Renal cortical epithelial cell (primary cell): Measurements from ENCODE around the gene GDPD1. TPM values are rescaled to one million over a fixed set of nuclear protein-coding genes. Genes with fewer than 3 reads are reported as not detected.
"Not testable (repeated sequence)": the region's sequence is repeated elsewhere in the genome, so short reads cannot be mapped to it uniquely, and the experiment has no call there.

Experiments used
- DNase-seq: peaks from one replicate; pipeline ENCODE4 v3.0.0-alpha.2; 2011; ENCODE audit warnings: low read depth
- total RNA-seq: library from RNA; depleted of rRNA; stranded (reverse); fragments of >200 nt; gene quantifications from 2 replicates; pipeline ENCODE4 v1.2.3, GENCODE V29; 2014

GDPD1 gene
- total RNA-seq, 1 donor from 2014 or later: 4.1 TPM

DNA sequence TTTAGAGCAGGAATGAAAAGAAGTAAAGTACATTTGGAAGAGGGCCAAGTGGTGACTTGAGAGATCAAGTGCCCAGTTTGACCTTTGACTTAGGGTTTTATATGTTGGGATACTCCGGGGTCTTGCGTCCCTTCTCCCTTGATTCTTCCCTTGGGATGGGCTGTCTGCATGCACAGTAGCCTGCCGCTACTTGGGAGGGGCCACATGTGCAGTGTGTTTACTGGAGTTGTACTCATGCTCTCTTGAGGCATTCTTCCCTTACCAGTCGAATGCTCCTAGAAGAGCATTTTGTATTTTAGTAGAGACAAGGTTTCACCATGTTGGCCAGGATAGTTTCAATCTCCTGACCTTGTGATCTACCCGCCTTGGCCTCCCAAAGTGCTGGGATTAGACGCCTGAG, 23.8 kb downstream of the GDPD1 start:
- no peak for DNase-seq

DNA sequence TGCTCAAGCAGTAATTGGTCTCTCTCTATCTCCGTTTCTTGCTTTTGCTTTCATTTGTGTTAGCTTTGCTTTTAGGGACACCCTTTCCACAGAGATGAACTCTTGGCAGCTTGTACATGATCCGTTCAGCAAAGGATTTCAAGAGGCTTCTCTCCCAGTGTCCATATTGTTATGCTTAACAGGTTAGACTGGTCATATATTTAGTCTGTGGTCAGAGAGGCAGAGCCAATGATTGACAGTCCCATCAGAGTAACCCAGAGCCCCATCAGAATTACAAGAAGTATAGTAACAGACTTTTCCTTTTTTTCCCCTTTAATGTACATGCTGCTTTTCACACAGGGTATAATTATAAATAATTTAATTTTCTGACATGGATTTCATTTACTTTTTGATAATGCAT, 34.4 kb downstream of the GDPD1 start:
- no peak for DNase-seq

DNA sequence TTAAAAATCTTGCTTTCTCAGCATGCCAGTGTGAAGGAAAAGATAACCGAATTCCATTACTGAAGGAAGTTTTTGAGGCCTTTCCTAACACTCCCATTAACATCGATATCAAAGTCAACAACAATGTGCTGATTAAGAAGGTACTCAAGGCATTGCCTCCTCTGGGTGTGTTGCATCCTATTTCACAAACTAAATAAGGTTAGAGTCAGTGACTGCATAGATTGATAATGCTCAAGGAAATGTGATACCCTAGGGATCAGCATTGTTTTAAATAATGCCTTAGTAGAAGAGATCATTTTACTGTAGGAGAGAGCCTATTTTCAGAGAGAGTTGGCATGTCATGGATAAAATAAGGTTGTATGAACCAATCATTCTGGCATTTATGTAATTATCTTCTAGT, 36.8 kb downstream of the GDPD1 start:
- DNase-seq: no peak

DNA sequence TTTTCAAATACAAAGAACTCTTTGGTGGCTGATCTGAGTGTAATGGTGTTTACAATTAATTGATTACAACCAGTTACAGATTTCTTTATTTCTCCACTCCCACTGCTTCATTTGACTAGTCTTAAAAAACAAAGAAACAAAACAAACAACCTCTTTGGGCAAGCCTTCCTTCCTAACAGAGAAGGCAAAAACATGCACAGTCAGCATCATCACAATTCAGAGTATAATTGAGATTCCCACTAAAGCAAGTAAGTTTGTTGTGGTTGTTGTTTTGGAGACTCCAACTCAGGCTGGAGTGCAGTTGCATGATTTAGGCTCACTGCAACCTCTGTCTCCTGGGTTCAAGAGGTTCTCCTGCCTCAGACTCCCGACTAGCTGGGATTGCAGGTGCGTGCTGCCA, 40.4 kb downstream of the GDPD1 start:
- no peak for DNase-seq

DNA sequence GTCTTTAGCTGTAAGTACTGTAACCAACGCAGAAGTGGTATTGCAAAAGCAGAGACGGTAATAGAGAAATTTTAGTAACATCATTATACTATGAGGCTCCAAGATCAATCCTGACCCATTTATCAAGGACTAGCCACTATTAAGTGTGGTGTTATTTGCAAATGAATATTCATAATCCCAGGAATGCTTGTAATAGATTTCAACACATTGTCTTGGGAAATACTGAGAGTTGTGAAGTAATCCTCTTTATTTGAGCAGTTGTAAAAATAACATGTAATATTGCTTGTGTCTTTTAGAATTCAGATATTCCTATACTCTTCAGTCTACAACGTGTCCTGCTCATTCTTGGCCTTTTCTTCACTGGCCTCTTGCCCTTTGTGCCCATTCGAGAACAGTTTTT, 46.4 kb downstream of the GDPD1 start:
- DNase-seq: no peak

DNA sequence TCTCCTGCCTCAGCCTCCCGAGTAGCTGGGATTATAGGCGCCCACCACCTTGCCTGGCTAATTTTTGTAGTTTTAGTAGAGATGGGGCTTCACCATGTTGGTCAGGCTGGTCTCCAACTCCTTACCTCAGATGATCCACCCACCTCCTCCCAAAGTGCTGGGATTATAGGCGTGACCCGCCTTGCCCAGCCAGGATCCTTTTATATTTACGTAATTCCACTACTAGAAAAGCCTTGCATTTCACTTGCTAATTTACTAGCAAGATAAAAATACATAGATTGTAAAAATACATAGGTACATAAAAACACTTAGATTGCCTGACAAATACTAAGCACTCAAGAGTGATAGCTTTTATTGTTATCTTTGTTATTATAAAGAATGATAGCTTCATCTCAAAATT, 47.5 kb downstream of the GDPD1 start:
- DNase-seq: no peak

DNA sequence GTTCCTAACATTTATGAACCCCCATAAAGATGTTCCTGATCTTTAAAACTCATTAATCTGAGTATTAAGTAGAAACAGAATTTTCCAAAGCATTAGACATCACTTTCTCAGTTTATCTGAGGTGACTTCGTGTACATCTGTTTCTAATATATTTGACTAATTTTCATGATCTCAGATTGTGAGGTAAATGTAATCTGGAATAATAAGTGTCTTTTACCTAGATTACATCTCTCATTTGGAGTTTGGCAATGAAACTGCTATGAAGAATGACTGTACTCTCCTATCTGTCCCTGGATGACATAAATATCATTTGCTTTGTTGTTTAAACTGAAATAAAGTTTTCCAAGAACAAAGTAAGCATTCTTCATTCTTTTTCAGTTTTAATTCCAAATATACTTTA, 55.3 kb downstream of the GDPD1 start:
- DNase-seq: no peak

DNA sequence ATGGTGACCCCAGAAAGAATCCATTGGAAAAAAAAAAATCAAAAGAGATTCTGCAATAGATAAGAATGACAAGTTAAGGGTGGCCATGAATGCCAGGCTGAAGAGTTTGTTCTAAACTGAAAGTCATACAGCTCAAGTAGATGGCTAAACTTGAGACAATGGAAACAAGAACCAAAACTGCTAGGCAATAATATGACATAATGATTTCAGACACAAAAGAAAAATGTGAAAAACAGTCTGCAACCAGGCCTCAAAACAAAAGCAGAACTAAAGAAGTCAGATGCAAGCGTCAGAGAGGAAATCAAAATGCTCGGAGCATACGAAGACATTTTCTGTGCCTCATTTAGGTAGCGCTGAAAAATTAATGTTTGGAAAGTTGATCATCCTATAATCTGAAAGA, 56.7 kb downstream of the GDPD1 start:
- DNase-seq: no peak

DNA sequence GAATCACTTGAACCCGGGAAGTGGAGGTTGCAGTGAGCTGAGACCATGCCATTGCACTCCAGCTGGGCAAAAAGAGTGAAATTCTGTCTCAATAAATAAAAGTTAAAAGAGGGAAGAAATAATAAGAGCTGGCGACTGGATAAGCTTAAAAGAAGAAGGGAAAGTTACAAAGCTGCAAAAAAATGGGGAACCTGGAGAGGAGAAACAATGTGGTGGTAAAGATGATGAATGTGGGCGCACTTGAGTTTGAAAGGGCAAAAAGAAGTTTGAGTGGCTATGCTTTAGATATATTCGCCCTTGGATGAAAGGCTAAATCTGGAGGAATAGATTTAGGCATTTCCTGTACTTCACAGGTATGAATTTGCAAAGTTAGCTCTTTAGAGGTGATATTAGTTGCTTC, 58.1 kb downstream of the GDPD1 start:
- DNase-seq: no peak

DNA sequence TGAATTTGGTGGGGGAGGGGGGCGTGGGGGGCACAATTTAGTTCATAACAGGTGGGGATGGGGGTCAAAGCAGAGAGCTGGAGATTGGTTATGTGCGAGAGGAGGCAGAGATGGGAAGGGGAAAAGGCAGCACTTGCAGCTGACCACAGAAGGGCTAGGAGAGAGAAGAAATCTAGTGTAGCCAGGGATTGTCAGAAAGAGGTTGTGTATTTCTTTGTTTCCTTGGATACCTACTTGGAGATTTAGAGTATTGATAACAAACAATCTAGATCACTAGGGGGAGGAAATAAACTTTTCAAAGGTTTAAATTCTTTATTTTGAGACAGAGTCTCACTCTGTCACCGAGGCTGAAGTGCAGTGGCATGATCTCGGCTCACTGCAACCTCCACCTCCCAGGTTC, 64.0 kb downstream of the GDPD1 start:
- peak; percentile 33 for DNase-seq

DNA sequence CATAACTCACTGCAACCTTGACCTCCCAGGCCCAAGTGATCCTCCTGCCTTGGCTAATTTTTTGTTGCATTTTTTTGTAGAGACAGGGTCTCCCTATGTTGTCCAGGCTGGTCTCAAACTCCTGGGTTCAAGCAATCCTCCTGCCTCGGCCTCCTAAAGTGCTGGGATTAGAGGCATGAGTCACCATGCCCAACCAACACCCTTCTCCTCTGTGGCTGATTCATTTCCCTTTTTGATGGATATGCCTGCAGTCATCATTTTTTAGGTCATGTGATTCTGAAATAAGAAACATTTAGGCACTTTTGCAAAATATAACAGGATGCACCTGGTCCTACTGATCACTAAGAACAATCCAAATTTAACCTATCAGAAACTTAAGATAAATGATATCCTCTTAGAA, 67.1 kb downstream of the GDPD1 start:
- no peak for DNase-seq

DNA sequence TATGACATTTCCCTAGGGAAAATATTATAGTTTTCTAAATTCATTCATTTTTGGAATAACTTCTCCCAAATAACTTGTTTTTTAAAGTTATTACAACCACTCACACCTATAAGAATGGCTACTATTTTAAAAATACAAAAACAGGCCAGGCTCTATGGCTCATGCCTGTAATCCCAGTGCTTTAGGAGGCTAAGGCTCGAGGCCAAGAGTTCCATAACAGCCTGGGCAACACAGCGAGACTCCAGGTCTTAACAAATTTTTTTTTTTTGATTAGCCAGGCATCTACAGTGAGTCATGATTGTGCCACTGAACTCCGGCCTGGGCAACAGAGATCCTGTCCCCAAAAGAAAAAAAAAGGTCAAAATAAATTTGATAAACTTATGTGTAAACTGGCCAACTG, 67.6 kb downstream of the GDPD1 start:
- no peak for DNase-seq

DNA sequence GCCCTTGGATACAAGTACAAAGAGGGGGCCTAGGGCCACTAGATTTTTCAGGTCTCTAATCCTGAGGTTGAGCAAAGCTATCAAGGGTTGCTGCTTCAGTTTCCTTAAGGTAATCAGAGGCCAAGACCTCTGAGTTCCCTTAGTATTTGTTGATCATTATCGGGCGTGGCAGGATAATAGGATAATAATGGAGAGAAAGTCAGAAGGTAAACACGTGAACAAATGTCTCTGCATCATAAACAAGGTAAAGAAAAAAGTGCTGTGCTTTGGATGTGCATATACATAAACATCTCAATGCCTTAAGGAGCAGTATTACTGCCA, 69.6 kb downstream of the GDPD1 start:
- no peak for DNase-seq

DNA sequence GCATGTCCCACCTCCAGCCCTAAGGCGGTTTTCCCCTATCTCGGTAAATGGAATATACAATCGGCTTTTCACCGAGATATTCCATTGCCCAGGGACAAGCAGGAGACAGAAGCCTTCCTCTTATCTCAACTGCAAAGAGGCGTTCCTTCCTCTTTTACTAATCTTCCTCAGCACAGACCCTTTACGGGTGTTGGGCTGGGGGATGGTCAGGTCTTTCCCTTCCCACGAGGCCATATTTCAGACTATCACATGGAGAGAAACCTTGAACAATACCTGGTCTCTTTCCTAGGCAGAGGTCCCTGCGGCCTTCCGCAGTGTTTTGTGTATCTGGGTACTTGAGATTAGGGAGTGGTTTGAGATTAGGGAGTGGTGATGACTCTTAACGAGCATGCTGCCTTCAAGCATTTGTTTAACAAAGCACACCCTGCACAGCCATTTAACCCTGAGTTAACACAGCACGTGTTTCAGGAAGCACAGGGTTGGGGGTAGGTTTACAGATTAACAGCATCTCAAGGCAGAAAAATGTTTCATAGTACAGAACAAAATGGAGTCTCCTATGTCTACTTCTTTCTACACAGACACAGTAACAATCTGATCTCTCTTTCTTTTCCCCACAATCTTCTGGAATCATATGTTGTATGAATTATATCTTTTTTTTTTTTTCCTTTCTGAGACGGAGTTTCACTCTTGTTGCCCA, 70.1 kb downstream of the GDPD1 start:
- DNase-seq: peak; percentile 46

DNA sequence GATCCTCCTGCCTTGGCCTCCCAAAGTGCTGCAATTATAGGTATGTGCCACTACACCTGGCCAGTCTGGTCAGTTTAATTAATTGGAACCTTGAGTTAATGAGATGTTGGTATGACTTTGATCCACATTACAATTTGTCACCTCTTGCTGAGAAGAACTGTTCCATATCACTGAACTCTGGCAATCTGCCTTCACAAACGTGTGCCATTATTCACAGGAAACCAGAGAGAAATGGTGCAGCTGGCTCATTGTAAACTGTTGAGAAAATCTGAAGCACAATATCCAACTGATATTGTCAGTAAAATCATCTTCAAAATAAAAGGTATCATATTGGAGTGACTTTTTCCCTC, 71.8 kb downstream of the GDPD1 start:
- DNase-seq: peak; percentile 37

DNA sequence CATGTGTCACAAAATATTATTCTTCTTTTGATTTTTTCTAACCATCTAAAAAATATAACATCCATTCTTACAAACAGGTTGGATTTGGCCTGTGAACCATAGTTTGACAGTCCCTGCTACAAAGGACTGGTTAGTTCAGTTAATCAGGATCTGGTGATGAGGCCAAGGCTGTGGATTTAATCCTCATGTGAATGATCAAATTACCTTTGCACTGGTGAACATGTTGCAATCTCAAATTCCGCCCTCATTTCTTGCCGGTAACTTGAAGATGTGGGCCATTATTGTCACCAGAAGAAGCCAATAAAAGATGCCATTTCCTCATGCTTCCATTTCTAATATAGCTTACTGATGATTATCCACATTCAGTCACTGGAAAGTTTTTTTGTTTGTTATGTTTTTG, 75.9 kb downstream of the GDPD1 start:
- no peak for DNase-seq

DNA sequence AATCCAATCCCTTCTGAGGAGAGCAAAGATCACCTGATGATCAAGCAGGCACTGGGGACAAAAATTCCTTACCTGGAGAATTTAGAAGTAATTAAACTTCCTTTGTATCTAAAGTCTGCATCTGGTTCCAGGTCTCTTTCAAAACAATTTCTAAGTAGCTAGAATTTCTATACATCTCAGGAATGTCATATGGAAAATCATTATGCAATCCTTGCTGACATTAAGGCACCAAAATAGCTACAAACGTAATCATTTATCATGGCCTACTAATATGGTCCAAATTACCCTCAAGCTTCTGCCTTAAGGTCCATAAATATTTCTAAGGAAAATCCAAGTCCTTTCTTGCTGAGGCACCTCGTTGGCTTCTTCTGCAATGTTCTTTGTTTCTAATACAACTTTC, 78.2 kb downstream of the GDPD1 start:
- no peak for DNase-seq

DNA sequence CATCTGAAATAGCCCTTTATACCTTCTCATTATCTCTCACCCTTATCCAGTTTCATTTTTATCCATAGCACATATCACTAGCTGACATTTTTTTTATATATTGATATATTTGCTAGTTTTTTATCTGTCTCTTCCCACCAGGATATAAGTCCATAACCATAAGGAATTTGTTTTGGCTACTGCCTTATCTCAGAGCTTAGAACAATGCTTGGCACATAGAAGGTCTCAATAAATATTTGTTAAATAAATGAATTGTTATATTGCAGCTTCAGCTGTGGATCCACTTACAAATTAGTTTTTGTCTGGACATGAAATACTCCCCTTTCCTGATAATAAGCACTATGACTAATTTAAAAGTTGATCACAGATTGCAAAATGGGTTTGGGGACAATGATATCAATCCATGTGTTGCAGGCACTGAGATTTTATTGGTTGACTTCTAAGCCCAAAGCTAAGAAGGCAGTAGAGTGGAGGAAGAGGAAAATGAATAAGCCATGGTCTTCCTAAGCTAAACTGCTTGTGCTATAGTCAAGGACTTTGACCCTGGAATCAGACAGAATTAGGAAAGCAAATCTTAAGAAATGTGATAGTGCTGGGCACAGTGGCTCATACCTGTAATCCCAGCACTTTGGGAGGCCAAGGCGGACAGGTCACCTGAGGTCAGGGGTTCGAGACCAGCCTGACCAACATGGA, 79.2 kb downstream of the GDPD1 start:
- DNase-seq: no peak

DNA sequence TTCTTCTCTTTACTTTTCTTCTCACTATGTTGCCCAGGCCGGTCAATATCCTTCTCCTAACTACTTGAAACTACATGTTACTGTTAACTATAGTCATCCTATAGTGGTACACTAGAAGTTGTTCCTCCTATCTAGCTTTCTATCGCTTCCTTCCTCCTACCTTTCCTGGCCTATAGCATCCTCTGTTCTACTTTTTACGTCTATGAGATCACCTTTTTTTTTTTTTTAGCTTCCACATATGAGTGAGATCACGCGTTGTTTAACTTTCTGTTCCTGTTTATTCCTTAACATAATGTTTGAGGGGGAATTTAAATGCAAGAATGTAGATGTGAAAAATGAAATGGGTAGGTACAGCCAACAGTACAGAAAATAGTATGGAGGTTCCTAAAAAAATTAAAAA, 80.6 kb downstream of the GDPD1 start:
- DNase-seq: no peak

DNA sequence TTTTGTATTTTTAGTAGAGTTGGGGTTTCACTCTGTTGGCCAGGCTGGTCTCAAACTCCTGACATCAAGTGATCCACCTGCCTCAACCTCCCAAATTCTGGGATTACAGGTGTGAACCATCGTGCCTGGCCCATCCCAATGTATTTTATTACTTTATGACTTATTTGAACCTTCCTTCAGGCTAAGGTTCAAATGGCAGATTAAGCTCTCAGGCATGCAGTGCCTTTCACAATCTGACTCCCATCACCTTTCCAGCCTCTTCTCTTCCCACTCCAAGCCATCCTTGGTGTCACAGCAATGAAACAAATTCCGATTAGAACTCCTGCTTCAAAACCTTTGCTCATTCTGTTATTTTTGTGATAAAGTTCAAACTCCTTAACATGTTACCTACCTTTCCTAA, 84.5 kb downstream of the GDPD1 start:
- DNase-seq: no peak

DNA sequence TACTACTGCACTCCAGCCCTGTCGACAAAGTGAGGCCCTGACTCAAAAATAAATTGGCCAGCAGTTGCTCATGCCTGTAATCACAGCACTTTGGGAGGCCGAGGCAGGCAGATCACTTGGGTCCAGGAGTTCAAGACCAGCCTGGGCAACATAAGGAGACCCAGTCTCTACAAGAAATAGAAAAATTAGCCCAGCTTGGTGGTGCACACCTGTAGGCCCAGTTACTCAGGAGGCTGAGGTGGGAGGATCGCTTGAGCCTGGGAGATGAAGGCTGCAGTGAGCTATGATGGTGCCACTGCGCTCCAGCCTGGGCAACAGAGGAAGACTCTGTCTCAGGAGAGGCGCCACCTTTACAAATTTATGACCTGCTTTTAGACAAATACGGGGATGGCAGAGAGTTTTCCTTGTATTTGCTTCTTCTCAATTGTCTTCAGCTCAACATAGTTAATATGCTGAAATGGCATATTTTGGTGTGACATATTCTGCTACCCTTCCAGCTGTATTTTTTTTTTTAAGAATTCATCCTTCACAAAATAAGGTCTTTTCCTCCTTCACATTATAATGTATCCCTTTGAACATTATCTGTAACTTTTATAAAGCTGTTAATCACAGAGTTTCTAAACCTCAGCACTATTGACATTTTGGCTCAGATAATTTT, 90.1 kb downstream of the GDPD1 start:
- DNase-seq: no peak

DNA sequence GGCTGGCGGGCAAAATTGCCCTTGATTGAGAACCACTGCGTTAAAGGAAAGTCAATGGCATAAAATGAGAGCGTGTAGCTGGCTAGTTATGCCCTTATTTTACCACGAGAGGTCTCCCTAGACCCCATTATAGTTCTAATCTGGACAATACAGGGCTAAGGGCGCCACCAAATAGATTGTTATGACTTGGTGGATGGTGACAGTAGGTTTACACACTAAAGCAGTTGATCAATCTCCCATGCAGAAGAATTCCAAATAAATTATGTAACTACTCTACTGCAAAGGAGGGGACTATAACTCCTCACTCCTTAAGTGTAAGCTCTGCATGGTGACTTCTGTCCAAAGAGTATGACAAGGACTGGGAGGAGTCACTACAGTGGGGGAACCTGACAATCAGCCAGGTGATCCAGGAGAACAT, 90.7 kb downstream of the GDPD1 start:
- DNase-seq: peak; percentile 55

DNA sequence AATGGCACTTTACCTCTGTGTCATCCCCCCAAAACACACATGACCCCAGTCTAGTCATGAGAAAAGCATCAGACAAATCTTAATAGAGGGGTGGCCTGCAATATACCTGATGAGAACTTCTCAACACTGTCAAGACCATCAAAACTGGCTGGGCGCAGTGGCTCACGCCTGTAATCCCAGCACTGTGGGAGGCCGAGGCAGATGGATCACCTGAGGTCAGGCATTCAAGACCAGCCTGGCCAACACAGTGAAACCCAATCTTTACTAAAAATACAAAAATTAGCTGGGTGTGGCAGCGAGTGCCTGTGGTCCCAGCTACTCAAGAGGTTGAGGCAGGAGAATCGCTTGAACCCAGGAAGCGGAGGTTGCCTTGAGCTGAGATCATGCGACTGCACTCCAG, 91.2 kb downstream of the GDPD1 start:
- not testable (repeated sequence) for DNase-seq

DNA sequence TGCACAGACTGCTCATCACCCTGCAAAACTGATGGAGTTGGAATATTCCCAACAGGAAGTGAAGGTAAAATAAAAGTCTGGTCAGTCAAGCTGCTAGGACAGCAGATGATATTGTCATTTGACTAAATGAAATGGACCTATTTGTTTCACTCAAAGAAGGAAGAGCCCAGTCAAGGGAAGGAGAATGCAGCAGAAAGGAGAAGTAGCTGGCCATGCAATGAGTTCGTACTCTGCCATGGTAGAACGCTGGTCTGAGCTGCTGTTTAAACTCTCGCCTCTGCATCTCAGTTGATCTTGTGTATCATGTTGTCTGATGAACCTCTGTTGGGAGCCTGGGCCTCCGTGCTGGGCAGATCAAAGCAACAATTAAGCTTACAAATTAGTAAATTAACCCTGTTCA, 95.6 kb downstream of the GDPD1 start:
- DNase-seq: no peak
